Stimulated activated CD8-positive, alpha-beta memory T cell treated with anti-CD3 and anti-CD28 coated beads, Interleukin-4, amount 100 ng/mL, for 4 hours (primary cell): ENCODE data around the gene TMEM14B.
"Not testable (repeated sequence)": the region's sequence is repeated elsewhere in the genome, so short reads cannot be mapped to it uniquely, and the experiment has no call there.

Source experiments
- DNase-seq, 2 donors: peaks; one replicate each; pipeline ENCODE4 v3.0.0-alpha.2; 2020; ENCODE audit warnings: low read depth in 2 of 2, low spot score in 1 of 2

The TMEM14B gene

GRCh38 chr6:10745116-10745515 lies 2.5 kb upstream of the TMEM14B start:
- DNase-seq = no peak

- no peak for DNase-seq
Measured at GRCh38 chr6:10746915-10747250, 722 bp upstream of the TMEM14B start.

- DNase-seq = no peak
Measured at GRCh38 chr6:10749734-10750133, 2.1 kb downstream of the TMEM14B start.

- not testable (repeated sequence) for DNase-seq
Measured at GRCh38 chr6:10750568-10750967, 3.0 kb downstream of the TMEM14B start.

- DNase-seq = peak in 1 of 2 donors; percentile 7
Measured at GRCh38 chr6:10751757-10752156, 4.2 kb downstream of the TMEM14B start.

- no peak for DNase-seq
Measured at GRCh38 chr6:10756085-10756484, 8.5 kb downstream of the TMEM14B start.

- DNase-seq = no peak
Measured at GRCh38 chr6:10759312-10759839, 11.8 kb downstream of the TMEM14B start.

- DNase-seq = no peak
Measured at GRCh38 chr6:10759884-10760329, 12.3 kb downstream of the TMEM14B start.

- DNase-seq = no peak
Measured at GRCh38 chr6:10763006-10763405, 15.4 kb downstream of the TMEM14B start.

- DNase-seq = no peak
Measured at GRCh38 chr6:10769419-10769818, 21.8 kb downstream of the TMEM14B start.

GRCh38 chr6:10771371-10771894 lies 23.8 kb downstream of the TMEM14B start:
- no peak for DNase-seq

- no peak for DNase-seq
Measured at GRCh38 chr6:10778230-10778629, 30.6 kb downstream of the TMEM14B start.

- DNase-seq = no peak
Measured at GRCh38 chr6:10779076-10779475, 31.5 kb downstream of the TMEM14B start.

GRCh38 chr6:10791673-10792072 lies 44.1 kb downstream of the TMEM14B start:
- no peak for DNase-seq

GRCh38 chr6:10792101-10792500 lies 44.5 kb downstream of the TMEM14B start:
- DNase-seq = no peak

GRCh38 chr6:10793035-10793434 lies 45.4 kb downstream of the TMEM14B start:
- DNase-seq = no peak

GRCh38 chr6:10793695-10794094 lies 46.1 kb downstream of the TMEM14B start:
- DNase-seq = no peak

GRCh38 chr6:10794239-10794638 lies 46.6 kb downstream of the TMEM14B start:
- DNase-seq = no peak

GRCh38 chr6:10800810-10801209 lies 53.2 kb downstream of the TMEM14B start:
- no peak for DNase-seq

GRCh38 chr6:10801224-10801848 lies 53.7 kb downstream of the TMEM14B start:
- peak; percentile 5 to 10 for DNase-seq
